ENCODE results near the gene NAALADL2.
A peak's percentile ranks its signal among the peaks of the same experiment; 100 is the strongest.

The NAALADL2 gene

GRCh38 chr3:175193815-175194518, 334.8 kb downstream of the NAALADL2 start:
- Histone ChIP-seq H3K4me3 (ENCODE audit: low read length) (no peak overlapping the region), H3K79me2 (ENCODE audit: low read length) (no peaks in the 10 kb centered on the region), H3K9me3 (ENCODE audit: insufficient read depth, low read length) (no peaks in the 10 kb centered on the region), H2AFZ (ENCODE audit: low read depth, low read length) (no peak overlapping the region), H3K4me1 (ENCODE audit: low read length) (peaks cover 17% of the 10 kb centered on the region), H3K36me3 (replicated peaks; ENCODE audit: low read depth, low read length) (peaks cover 7% of the 10 kb centered on the region), H4K20me1 (ENCODE audit: insufficient read depth, low read length) (no peaks in the 10 kb centered on the region), H3K4me2 (ENCODE audit: low read length) (peak overlapping the region; percentile 44), H3K27ac (ENCODE audit: low read length) (peak overlapping the region; percentile 54), H3K9ac (ENCODE audit: low read length) (no peak overlapping the region), H3K27me3 (ENCODE audit: low read depth, low read length) (no peaks in the 10 kb centered on the region)
- TF ChIP-seq CTCF (IDR thresholded peaks at IDR 0.05; ENCODE audit: low read depth, low read length) (no peak), EZH2phosphoT487 (IDR thresholded peaks at IDR 0.05; ENCODE audit: low read depth) (no peak)

GRCh38 chr3:175198991-175199783, 340.1 kb downstream of the NAALADL2 start:
- TF ChIP-seq CTCF (IDR thresholded peaks at IDR 0.05; ENCODE audit: low read depth, low read length) (no peak), EZH2phosphoT487 (IDR thresholded peaks at IDR 0.05; ENCODE audit: low read depth) (no peak)
- no peak overlapping the region for H2AFZ ChIP-seq (ENCODE audit: low read depth, low read length)
- H3K9ac ChIP-seq (ENCODE audit: low read length): no peak overlapping the region
- no peaks in the 10 kb centered on the region for H3K79me2 ChIP-seq (ENCODE audit: low read length)
- H3K9me3 ChIP-seq (ENCODE audit: insufficient read depth, low read length): no peaks in the 10 kb centered on the region
- no peak overlapping the region for H3K27ac ChIP-seq (ENCODE audit: low read length)
- peaks cover 7% of the 10 kb centered on the region for H3K4me1 ChIP-seq (ENCODE audit: low read length)
- no peaks in the 10 kb centered on the region for H3K27me3 ChIP-seq (ENCODE audit: low read depth, low read length)
- H3K36me3 ChIP-seq (replicated peaks; ENCODE audit: low read depth, low read length): peaks cover 5% of the 10 kb centered on the region
- no peak overlapping the region for H3K4me3 ChIP-seq (ENCODE audit: low read length)
- no peaks in the 10 kb centered on the region for H4K20me1 ChIP-seq (ENCODE audit: insufficient read depth, low read length)
- H3K4me2 ChIP-seq (ENCODE audit: low read length): no peak overlapping the region

- Histone ChIP-seq H2AFZ (ENCODE audit: low read depth, low read length) (no peak overlapping the region), H3K4me2 (ENCODE audit: low read length) (no peak overlapping the region)
- TF ChIP-seq CTCF (IDR thresholded peaks at IDR 0.05; ENCODE audit: low read depth, low read length) (no peak), EZH2phosphoT487 (IDR thresholded peaks at IDR 0.05; ENCODE audit: low read depth) (no peak)
Measured at GRCh38 chr3:175199961-175200360, 340.8 kb downstream of the NAALADL2 start.

GRCh38 chr3:175200391-175201095, 341.4 kb downstream of the NAALADL2 start:
- Histone ChIP-seq H2AFZ (ENCODE audit: low read depth, low read length) (no peak overlapping the region), H3K4me3 (ENCODE audit: low read length) (no peak overlapping the region), H3K9me3 (ENCODE audit: insufficient read depth, low read length) (no peaks in the 10 kb centered on the region), H4K20me1 (ENCODE audit: insufficient read depth, low read length) (no peaks in the 10 kb centered on the region), H3K4me1 (ENCODE audit: low read length) (no peaks in the 10 kb centered on the region), H3K36me3 (replicated peaks; ENCODE audit: low read depth, low read length) (peaks cover 3% of the 10 kb centered on the region), H3K79me2 (ENCODE audit: low read length) (no peaks in the 10 kb centered on the region), H3K27me3 (ENCODE audit: low read depth, low read length) (no peaks in the 10 kb centered on the region), H3K4me2 (ENCODE audit: low read length) (no peak overlapping the region), H3K9ac (ENCODE audit: low read length) (no peak overlapping the region), H3K27ac (ENCODE audit: low read length) (no peak overlapping the region)
- TF ChIP-seq EZH2phosphoT487 (IDR thresholded peaks at IDR 0.05; ENCODE audit: low read depth) (no peak), CTCF (IDR thresholded peaks at IDR 0.05; ENCODE audit: low read depth, low read length) (no peak)

More at GRCh38 chr3:175199961-175200360, 340.8 kb downstream of the NAALADL2 start:
- no peak overlapping the region for H3K27ac ChIP-seq (ENCODE audit: low read length)
- H3K27me3 ChIP-seq (ENCODE audit: low read depth, low read length): no peaks in the 10 kb centered on the region
- no peaks in the 10 kb centered on the region for H3K79me2 ChIP-seq (ENCODE audit: low read length)
- no peak overlapping the region for H3K9ac ChIP-seq (ENCODE audit: low read length)
- no peak overlapping the region for H3K4me3 ChIP-seq (ENCODE audit: low read length)
- H4K20me1 ChIP-seq (ENCODE audit: insufficient read depth, low read length): no peaks in the 10 kb centered on the region
- peaks cover 5% of the 10 kb centered on the region for H3K36me3 ChIP-seq (replicated peaks; ENCODE audit: low read depth, low read length)
- H3K9me3 ChIP-seq (ENCODE audit: insufficient read depth, low read length): no peaks in the 10 kb centered on the region
- no peaks in the 10 kb centered on the region for H3K4me1 ChIP-seq (ENCODE audit: low read length)

Data from OCI-LY3 (cell line).